Measurements from ENCODE around the gene KLK7. TPM values are rescaled to one million over a fixed set of nuclear protein-coding genes. Genes with fewer than 3 reads are reported as not detected.
"Not testable (repeated sequence)": the region's sequence is repeated elsewhere in the genome, so short reads cannot be mapped to it uniquely, and the experiment has no call there.

KLK7 gene
- total and polyA plus RNA-seq, 4 donors: 0.16 to 0.72 (median 0.44) TPM

GRCh38 chr19:50981587-50982146, 2.0 kb downstream of the KLK7 start:
- 67% methylated on average over 10 of the region's 11 CpGs for WGBS (ENCODE audit: insufficient coverage)
- no peak for DNase-seq (ENCODE audit: low read depth in 4 of 6, low spot score in 6 of 6)
- Histone ChIP-seq H3K27me3 (ENCODE audit: control insufficient read depth, insufficient read depth, low read length) (peaks cover 14% of the 10 kb centered on the region), H3K4me3 (ENCODE audit: low read depth, low read length) (no peak overlapping the region), H3K4me1 (ENCODE audit: control insufficient read depth, insufficient read depth, low read length) (peaks cover 2% of the 10 kb centered on the region), H3K36me3 (ENCODE audit: control insufficient read depth, insufficient read depth, low read length) (no peaks in the 10 kb centered on the region), H3K27ac (ENCODE audit: low read depth, low read length) (no peak overlapping the region), H3K9me3 (ENCODE audit: control insufficient read depth, insufficient read depth, low read length) (no peaks in the 10 kb centered on the region)

DNA sequence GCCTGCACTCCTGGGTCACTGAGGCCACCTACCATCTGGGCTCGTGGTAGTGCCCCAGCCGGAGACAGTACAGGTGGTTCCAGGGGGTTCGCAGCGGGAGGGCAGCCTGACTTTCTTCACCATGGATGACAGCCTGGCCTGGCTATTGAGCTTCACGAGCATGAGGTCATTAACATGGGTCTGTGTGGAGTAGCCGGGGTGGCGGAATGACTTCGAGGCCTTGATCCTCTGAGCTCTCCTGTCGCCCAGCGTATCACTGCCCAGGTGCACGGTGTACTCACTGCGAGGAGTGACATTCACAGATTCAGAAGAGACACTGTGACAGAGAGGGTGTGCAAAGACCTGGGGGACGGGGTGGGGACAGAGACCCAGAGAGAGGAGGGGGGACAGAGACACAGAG, 3.5 kb downstream of the KLK7 start:
- Histone ChIP-seq H3K4me1 (ENCODE audit: control insufficient read depth, insufficient read depth, low read length) (peaks cover 2% of the 10 kb centered on the region), H3K4me3 (ENCODE audit: low read depth, low read length) (no peak overlapping the region), H3K27me3 (ENCODE audit: control insufficient read depth, insufficient read depth, low read length) (peaks cover 17% of the 10 kb centered on the region), H3K9me3 (ENCODE audit: control insufficient read depth, insufficient read depth, low read length) (no peaks in the 10 kb centered on the region), H3K27ac (ENCODE audit: low read depth, low read length) (no peak overlapping the region), H3K36me3 (ENCODE audit: control insufficient read depth, insufficient read depth, low read length) (no peaks in the 10 kb centered on the region)
- WGBS (ENCODE audit: insufficient coverage): 54% methylated on average over 13 of the region's 13 CpGs
- no peak for DNase-seq (ENCODE audit: low read depth in 4 of 6, low spot score in 6 of 6)

GRCh38 chr19:50979758-50980157, 4.0 kb downstream of the KLK7 start:
- DNase-seq (ENCODE audit: low read depth in 4 of 6, low spot score in 6 of 6): no peak
- H3K9me3 ChIP-seq (ENCODE audit: control insufficient read depth, insufficient read depth, low read length): no peaks in the 10 kb centered on the region
- 30% methylated on average over 8 of the region's 8 CpGs for WGBS (ENCODE audit: insufficient coverage)
- H3K36me3 ChIP-seq (ENCODE audit: control insufficient read depth, insufficient read depth, low read length): no peaks in the 10 kb centered on the region
- peaks cover 17% of the 10 kb centered on the region for H3K27me3 ChIP-seq (ENCODE audit: control insufficient read depth, insufficient read depth, low read length)
- peaks cover 2% of the 10 kb centered on the region for H3K4me1 ChIP-seq (ENCODE audit: control insufficient read depth, insufficient read depth, low read length)
- H3K27ac ChIP-seq (ENCODE audit: low read depth, low read length): no peak overlapping the region
- H3K4me3 ChIP-seq (ENCODE audit: low read depth, low read length): no peak overlapping the region

- H3K4me3 ChIP-seq (ENCODE audit: low read depth, low read length): no peak overlapping the region
- H3K27ac ChIP-seq (ENCODE audit: low read depth, low read length): no peak overlapping the region
- H3K36me3 ChIP-seq (ENCODE audit: control insufficient read depth, insufficient read depth, low read length): no peaks in the 10 kb centered on the region
- peaks cover 11% of the 10 kb centered on the region for H3K27me3 ChIP-seq (ENCODE audit: control insufficient read depth, insufficient read depth, low read length)
- no peaks in the 10 kb centered on the region for H3K9me3 ChIP-seq (ENCODE audit: control insufficient read depth, insufficient read depth, low read length)
- DNase-seq (ENCODE audit: low read depth in 4 of 6, low spot score in 6 of 6): no peak
- H3K4me1 ChIP-seq (ENCODE audit: control insufficient read depth, insufficient read depth, low read length): peaks cover under 1% of the 10 kb centered on the region
- 85% methylated on average over 4 of the region's 5 CpGs for WGBS (ENCODE audit: insufficient coverage)
These were observed 4.8 kb downstream of the KLK7 start for GRCh38 chr19:50978772-50979390.

GRCh38 chr19:50977626-50978025, 6.1 kb downstream of the KLK7 start:
- 85% methylated on average over 3 of the region's 4 CpGs for WGBS (ENCODE audit: insufficient coverage)
- no peak overlapping the region for H3K27ac ChIP-seq (ENCODE audit: low read depth, low read length)
- H3K4me1 ChIP-seq (ENCODE audit: control insufficient read depth, insufficient read depth, low read length): no peaks in the 10 kb centered on the region
- H3K27me3 ChIP-seq (ENCODE audit: control insufficient read depth, insufficient read depth, low read length): peaks cover 5% of the 10 kb centered on the region
- H3K36me3 ChIP-seq (ENCODE audit: control insufficient read depth, insufficient read depth, low read length): no peaks in the 10 kb centered on the region
- DNase-seq (ENCODE audit: low read depth in 4 of 6, low spot score in 6 of 6): no peak
- H3K4me3 ChIP-seq (ENCODE audit: low read depth, low read length): no peak overlapping the region
- no peaks in the 10 kb centered on the region for H3K9me3 ChIP-seq (ENCODE audit: control insufficient read depth, insufficient read depth, low read length)

GRCh38 chr19:50975766-50976165, 8.0 kb downstream of the KLK7 start:
- Histone ChIP-seq H3K36me3 (ENCODE audit: control insufficient read depth, insufficient read depth, low read length) (no peaks in the 10 kb centered on the region), H3K9me3 (ENCODE audit: control insufficient read depth, insufficient read depth, low read length) (no peaks in the 10 kb centered on the region), H3K27ac (ENCODE audit: low read depth, low read length) (no peak overlapping the region), H3K4me1 (ENCODE audit: control insufficient read depth, insufficient read depth, low read length) (no peaks in the 10 kb centered on the region), H3K27me3 (ENCODE audit: control insufficient read depth, insufficient read depth, low read length) (peaks cover 5% of the 10 kb centered on the region), H3K4me3 (ENCODE audit: low read depth, low read length) (no peak overlapping the region)
- WGBS (ENCODE audit: insufficient coverage): 56% methylated on average over 5 of the region's 8 CpGs
- no peak for DNase-seq (ENCODE audit: low read depth in 4 of 6, low spot score in 6 of 6)

DNA sequence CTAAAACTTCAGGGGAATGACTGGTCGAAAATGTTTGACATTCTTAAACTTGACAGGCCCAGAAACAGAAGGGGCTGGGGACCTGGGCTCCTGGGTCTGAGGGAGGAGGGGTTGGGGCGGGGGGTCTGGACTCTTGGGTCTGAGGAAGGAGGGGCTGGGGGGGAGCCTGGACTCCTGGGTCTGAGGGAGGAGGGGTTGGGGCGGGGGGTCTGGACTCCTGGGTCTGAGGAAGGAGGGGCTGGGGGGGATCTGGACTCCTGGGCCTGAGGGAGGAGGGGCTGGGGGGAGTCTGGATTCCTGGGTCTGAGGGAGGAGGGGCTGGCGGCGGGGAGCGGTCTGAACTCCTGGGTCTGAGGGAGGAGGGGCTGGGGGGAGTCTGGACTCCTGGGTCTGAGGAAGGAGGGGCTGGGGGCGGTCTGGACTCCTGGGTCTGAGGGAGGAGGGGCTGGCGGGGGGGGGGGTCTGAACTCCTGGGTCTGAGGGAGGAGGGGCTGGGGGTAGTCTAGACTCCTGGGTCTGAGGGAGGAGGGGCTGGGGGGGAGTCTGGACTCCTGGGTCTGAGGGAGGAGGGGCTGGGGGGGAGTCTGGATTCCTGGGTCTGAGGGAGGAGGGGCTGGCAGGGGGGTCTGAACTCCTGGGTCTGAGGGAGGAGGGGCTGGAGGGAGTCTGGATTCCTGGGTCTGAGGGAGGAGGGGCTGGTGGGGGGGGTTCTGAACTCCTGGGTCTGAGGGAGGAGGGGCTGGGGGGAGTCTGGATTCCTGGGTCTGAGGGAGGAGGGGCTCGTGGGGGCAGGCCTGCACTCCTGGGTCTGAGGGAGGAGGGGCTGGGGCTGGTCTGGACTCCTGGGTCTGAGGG, 8.8 kb downstream of the KLK7 start:
- H3K36me3 ChIP-seq (ENCODE audit: control insufficient read depth, insufficient read depth, low read length): no peaks in the 10 kb centered on the region
- no peak overlapping the region for H3K4me3 ChIP-seq (ENCODE audit: low read depth, low read length)
- no peaks in the 10 kb centered on the region for H3K9me3 ChIP-seq (ENCODE audit: control insufficient read depth, insufficient read depth, low read length)
- no peaks in the 10 kb centered on the region for H3K4me1 ChIP-seq (ENCODE audit: control insufficient read depth, insufficient read depth, low read length)
- no peak overlapping the region for H3K27ac ChIP-seq (ENCODE audit: low read depth, low read length)
- no peak for DNase-seq (ENCODE audit: low read depth in 4 of 6, low spot score in 6 of 6)
- H3K27me3 ChIP-seq (ENCODE audit: control insufficient read depth, insufficient read depth, low read length): peaks cover 5% of the 10 kb centered on the region
- whole genome bisulfite sequencing (ENCODE audit: insufficient coverage): 38% methylated on average over 5 of the region's 9 CpGs

GRCh38 chr19:50972795-50973376, 10.8 kb downstream of the KLK7 start:
- no peaks in the 10 kb centered on the region for H3K9me3 ChIP-seq (ENCODE audit: control insufficient read depth, insufficient read depth, low read length)
- WGBS (ENCODE audit: insufficient coverage): 89% methylated on average over 7 of the region's 9 CpGs
- peaks cover 14% of the 10 kb centered on the region for H3K4me1 ChIP-seq (ENCODE audit: control insufficient read depth, insufficient read depth, low read length)
- H3K27ac ChIP-seq (ENCODE audit: low read depth, low read length): no peak overlapping the region
- no peak overlapping the region for H3K4me3 ChIP-seq (ENCODE audit: low read depth, low read length)
- H3K36me3 ChIP-seq (ENCODE audit: control insufficient read depth, insufficient read depth, low read length): no peaks in the 10 kb centered on the region
- no peak for DNase-seq (ENCODE audit: low read depth in 4 of 6, low spot score in 6 of 6)
- H3K27me3 ChIP-seq (ENCODE audit: control insufficient read depth, insufficient read depth, low read length): peaks cover 5% of the 10 kb centered on the region

- H3K27ac ChIP-seq (ENCODE audit: low read depth, low read length); H3K36me3 ChIP-seq (ENCODE audit: control insufficient read depth, insufficient read depth, low read length); H3K27me3 ChIP-seq (ENCODE audit: control insufficient read depth, insufficient read depth, low read length); H3K9me3 ChIP-seq (ENCODE audit: control insufficient read depth, insufficient read depth, low read length); H3K4me3 ChIP-seq (ENCODE audit: low read depth, low read length); DNase-seq (ENCODE audit: low read depth in 4 of 6, low spot score in 6 of 6): not testable (repeated sequence)
- H3K4me1 ChIP-seq (ENCODE audit: control insufficient read depth, insufficient read depth, low read length): peaks cover 14% of the 10 kb centered on the region
- WGBS (ENCODE audit: insufficient coverage): 84% methylated on average over 2 of the region's 3 CpGs
These were observed 13.9 kb downstream of the KLK7 start for GRCh38 chr19:50969810-50970209.

Measured in spinal cord (tissue), 10 donors.